ENCODE data around the gene TBCB.
"Not testable (repeated sequence)": the region's sequence is repeated elsewhere in the genome, so short reads cannot be mapped to it uniquely, and the experiment has no call there.

TBCB gene

DNA sequence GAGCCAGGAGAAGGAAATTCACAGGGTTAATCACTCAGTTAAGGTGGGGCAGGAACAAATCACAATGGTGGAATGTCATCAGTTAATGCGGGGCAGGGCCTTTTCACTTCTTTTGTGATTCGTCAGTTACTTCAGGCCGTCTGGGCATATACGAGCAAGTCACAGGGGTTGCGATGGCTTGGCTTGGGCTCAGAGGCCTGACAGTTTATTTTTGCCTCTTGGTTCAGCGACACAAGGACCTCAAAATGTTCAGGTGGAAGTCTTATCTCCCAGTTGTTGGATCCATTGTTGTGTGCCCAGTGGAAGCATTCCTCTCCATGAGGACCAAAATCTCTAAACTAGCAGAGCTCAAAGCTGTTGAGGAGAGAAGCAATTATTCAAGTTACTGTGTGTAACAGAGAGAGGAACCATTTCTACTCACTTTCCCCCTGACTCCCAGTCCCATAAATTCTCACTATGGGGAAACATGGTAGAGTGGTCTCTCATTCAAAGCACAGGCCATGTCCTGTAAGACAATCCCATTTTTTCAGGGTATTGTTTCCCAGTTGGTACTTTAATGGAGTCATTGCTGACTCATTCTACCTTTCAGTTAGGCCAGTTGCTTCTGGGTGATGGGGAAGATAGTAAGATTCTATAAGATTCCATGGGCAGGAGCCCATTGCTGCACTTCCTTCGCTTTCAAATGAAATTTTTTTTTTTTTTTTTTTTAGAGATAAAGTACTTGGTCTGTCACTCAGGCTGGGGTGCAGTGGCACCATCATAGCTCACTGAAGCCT, 45.7 kb downstream of the TBCB start:
- DNase-seq (ENCODE audit: insufficient read length, low spot score) (no peak), FAIRE-seq (no peak)

- FAIRE-seq, result no peak
- DNase-seq (ENCODE audit: insufficient read length, low spot score), result no peak
Observed at GRCh38 chr19:36163813-36164212, 48.5 kb downstream of the TBCB start.

DNA sequence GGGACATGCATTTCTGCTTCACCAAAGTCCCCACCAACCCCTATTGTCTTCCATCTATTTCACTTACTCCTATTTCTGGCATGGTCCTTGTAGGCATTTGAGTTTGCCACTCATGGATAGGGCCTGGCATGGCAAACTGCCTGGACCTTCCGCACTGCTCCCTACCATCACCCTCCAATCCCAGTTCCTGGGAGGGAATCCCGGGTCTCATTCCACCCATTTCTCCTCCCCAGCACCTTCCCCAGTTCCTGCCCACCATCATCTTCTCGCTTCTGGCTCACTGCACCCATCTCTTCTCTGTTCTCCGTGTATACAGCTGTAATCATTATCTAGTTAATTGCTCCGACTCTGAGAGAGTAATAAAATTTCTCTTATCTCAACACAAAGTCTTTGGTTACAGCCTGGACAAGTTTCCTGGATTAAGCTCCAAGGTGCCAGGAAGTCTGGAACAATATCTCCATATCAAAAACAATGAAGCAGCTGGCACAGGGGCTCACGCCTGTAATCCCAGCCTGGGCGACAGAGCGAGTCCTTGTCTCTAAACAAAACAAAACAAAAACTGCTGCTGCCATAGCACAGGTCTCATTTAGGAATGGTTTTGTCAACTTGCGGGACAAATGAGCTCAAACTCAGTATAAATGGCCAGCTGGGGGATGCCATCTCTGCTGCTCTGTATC, 54.0 kb downstream of the TBCB start:
- DNase-seq (ENCODE audit: insufficient read length, low spot score), result no peak
- FAIRE-seq, result no peak

GRCh38 chr19:36172852-36173251, 57.6 kb downstream of the TBCB start:
- FAIRE-seq (no peak), DNase-seq (ENCODE audit: insufficient read length, low spot score) (no peak)

DNA sequence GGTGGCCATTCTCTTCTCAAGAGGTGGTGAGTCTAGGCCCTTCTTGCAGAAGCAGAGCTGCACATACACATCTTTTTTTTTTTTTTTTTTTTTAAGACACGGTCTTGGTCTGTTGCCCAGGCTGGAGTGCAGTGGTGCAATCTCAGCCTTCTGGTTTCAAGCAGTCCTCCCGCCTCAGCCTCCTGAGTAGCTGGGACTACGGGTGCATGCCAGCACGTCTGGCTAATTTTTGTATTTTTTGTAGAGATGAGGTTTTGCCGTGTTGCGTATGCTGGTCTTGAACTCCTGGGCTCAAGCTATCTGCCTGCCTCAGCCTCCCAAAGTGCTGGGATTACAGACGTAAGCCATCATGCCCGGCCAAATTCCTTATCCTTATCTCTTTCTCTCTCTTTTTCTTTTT, 58.6 kb downstream of the TBCB start:
- DNase-seq (ENCODE audit: insufficient read length, low spot score); FAIRE-seq: not testable (repeated sequence)

Data from GM19239 (cell line).